HG03103 (cell line): Measurements from ENCODE around the gene CAPN8.

Experiments used
- ATAC-seq: cut with Tn5 transposase; IDR thresholded peaks from one replicate; pipeline ENCODE4 v1.9.1; 2021; ENCODE audit warnings: low read depth; ENCODE audit not compliant: unreplicated experiment

Gene CAPN8

DNA sequence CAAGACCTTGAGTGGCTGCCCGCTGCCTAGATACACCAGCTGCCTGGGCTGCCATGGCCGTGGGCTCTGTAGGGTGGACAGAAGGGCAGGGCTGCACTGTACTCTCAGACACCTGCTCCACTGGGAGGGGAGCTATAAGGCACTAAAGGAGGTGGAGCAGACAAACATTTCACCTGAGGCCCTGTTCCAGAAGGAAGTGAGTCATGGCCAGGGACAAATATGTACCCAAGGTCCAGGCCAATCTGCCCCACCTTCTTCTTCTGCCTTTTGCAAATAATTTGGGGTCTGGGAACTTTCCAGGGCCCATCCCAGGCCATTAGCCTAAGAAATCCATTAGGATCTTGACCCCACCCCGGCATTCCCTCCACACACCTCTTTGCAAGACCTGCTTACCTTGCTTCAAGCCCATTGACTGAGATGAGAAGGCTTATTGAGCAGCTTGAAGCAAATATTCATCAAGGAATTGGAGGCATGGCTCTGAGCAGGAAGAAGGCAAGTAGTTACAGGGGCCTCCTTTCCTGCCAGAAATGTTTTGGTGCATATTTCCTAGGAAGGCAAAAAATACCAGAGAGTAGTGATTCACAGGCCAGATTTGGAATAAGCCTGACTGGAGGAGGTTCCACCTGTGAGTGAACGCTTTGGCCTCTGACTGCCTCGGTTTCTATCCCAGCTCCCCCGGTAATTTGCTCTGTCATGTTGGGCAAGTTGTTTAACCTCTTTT lies at the start of gene CAPN8:
Gene CAPN8 (minus strand): TSS at position 110 of the 721 bp plus-strand sequence. CDS start 55 bp downstream, at position 55.
- ATAC-seq: no peak

DNA sequence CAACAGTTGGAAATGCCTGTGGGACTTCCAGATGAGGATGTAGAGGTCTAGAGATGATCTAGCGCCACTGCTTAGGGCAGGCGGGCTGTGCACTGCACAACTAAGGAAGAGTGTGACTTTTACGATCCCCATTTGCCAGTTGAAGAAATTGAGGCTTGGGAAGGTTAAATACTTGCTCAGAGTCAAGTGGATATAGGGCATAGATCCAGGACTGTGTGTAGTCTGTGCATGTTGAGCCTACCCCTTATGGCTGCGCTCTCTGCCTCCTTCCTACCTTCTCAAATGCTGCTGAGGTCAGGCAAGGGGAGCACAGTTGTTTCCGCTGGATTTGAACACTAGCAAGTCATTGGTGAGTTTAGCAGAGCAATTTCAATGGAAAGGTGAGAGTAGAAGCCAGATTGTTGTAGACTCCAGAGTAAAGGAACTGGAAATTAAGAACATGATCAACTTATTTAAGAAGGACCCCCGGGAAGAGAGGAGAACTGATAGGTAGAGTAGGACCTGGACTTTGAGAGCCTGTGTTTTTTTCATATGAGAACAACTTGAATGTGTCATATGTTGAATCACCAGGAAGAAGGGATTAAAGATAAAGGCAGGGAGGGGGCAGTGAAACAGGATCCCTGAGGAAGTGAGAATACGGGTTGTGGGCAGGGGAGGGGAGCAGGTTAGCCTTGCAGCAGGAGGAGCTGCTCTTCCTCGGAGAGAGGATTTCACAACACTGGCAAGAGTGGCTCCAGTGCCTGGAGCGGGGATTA lies 49.5 kb upstream of the CAPN8 start:
- ATAC-seq: no peak

DNA sequence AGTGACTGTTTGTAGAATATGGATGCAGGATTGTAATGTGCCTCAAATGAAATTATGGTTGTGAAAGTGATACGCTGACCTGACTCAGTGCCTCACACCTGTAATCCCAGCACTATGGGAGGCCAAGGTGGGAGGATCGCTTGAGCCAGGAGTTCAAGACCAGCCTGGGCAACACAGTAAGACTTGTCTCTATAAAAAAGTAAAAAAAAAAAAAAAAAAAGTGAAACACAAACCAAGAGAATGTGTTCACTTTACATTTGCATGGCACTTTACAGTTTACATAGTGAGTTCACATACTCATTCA lies 48.9 kb upstream of the CAPN8 start:
- ATAC-seq: no peak

DNA sequence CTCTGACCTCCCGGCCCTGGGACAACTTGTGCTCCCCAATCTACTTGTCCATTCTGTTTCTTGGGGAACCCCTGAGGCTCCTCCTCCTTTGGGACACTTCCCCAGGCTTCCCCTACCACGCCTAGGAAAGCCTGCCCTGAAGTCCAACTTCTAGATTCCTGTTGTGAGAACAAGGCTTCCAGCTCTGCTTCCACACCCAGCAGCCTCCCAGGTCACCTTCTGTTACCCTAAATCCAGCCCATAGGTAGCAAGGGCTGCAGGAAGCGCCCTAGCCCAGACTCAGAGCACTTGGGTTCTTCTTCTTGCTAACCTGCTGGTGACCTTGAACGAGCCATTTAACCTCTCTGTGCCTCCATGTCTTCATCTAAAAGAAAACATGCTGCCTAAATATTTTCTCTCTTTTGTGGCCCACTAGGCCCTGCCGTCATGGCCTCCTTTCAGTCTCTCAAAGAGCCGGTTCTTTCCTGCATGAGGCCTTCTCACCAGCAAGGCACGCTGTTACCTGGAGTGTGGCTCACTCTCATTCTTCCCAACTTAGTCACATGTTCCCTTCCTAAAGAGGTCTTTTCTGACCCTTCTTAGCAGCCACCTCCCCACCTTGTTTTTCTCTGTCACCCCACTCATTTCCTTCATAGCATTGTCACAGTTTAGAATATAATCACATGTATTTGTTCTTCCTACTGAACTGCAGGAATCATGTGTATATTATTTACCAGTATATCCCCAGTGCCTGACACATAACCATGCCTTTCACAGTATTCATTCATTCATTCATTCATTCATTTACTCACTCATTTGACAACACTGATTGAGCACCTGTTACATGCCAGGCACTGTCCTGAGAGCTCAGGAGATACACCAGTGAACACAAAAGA lies 48.3 kb upstream of the CAPN8 start:
- no peak for ATAC-seq

DNA sequence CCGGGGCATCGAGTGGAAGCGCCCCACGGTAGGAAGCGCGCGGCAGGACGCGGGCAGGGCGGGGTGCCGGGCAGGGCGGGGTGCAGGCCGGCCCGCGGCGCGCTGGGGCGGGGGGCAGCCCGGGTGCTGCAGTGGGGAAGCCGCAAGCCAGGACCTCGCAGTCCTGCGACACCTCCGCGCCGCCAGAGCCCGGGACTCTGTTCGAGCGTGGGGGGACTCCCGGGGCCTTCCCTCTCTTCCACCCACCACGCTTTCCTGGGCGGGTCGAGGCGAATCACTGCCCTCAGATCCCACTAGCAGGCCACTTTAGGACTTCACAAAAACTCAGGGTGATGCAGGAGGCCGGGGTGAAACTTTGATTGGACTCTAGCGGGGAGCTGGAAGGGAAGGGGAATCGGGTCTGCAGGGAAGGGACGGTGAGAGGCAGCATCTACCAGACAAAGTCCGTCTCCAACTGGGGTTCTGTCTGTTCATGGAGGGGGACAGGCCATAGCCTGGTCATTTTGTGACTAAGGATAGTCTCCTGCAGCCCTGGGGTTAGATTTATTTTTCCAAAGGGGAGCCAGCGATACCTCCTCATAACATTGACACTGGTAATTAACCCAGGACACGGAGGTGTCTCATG lies 47.5 kb upstream of the CAPN8 start:
- peak; percentile 28 for ATAC-seq

DNA sequence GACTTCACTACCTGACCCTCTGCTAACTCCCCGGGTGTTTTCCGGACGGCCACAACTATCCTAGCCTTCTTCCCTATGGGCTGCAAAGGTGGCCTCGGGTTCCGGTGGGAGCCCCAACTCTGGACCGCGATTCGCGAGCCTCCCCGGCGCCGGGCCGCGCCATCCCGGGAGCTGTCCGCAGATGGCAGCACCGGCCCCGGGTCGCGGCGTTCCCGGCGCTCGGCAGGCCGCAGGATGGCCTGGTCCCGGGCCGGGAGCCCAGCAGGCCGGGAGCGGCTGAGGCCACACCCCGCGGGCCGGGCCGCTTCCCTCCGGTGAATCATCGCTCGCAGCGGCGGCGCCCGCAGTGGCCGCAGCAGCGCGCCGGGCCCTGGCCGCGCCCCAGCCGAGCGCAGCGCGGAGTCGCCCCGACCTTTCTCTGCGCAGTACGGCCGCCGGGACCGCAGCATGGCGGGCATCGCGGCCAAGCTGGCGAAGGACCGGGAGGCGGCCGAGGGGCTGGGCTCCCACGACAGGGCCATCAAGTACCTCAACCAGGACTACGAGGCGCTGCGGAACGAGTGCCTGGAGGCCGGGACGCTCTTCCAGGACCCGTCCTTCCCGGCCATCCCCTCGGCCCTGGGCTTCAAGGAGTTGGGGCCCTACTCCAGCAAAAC lies 46.8 kb upstream of the CAPN8 start, which contains the start of gene CAPN2:
Gene CAPN2 (plus strand): TSS at position 346 of the 656 bp plus-strand sequence. CDS start 102 bp downstream, at position 448.
- ATAC-seq: peak; percentile 40

DNA sequence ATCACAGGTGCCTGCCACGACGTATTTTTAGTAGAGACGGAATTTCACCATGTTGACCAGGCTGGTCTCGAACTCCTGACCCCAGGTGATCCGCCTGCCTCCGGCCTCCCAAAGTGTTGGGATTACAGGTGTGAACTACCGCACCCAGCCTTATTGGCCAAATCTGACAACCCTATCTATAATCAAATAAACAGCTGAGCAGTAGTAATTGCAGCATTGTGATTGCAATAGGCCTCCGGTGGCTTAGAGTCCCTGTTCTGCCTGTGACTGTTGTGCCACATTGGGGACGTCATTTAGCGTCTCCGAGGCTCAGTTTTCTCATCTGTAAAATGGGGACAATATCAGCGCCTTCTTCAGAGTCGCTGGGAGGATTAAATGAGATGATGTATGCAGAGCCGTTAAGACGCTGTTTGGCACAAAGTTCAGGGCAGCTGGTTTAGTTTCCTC lies 46.3 kb upstream of the CAPN8 start:
- no peak for ATAC-seq

DNA sequence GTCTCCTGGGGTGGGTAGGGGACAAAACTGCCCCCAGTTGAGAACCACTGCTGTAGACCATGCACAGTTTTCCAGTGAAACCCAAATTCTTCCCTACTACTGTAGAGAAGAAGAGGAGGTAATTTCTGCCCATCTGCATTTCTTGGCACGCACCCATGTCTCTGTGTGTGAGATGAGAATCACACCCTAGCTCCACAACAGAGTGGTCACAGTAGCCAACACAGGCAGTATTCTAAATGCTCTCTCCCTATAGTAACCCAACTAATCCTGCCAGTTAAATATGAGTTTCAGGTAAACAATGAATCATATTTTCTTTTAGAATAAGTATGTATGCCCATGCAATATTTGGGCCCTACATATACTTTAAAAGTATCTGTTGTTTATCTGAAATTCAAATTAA lies 45.7 kb upstream of the CAPN8 start:
- no peak for ATAC-seq

DNA sequence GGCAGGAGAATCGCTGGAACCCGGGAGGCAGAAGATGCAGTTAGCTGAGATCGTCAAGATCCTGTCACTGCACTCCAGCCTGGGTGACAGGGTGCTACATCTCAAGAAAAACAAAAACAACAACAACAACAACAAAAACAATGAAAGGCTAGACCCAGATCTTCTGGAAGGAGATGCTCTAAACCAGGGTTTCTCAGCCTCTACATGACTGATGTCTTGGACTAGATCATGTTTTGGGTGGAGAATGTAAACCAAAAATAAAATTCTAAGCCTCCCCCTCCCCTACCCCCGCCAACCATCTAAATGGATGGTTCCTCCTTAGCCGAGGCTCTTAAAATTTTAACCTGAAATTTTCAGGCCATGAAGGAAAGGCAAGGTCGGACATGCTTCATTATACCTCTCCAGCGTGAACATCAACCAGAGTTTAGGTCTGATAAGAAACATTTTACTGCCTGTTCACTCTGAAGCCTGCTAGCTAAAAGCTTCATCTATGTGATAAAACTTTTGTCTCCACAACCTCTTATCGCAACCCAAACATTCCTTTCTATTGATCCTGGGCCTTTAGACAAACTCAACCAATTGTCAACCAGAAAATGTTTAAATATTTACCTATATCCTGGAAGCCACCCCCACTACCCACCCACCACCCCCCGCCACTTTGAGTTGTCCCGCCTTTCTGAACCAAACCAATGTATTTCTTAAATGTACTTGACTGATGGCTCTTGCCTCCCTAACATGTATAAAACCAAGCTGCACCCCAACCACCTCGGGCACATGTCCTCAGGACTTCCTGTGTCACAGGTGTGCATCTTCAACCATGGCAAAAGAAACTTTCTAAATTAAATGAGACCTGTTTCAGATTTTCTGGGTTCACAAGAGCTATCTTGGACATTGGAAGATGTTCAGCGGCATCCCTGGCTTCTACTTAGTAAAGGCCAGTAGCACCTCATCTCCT lies 45.0 kb upstream of the CAPN8 start:
- no peak for ATAC-seq

DNA sequence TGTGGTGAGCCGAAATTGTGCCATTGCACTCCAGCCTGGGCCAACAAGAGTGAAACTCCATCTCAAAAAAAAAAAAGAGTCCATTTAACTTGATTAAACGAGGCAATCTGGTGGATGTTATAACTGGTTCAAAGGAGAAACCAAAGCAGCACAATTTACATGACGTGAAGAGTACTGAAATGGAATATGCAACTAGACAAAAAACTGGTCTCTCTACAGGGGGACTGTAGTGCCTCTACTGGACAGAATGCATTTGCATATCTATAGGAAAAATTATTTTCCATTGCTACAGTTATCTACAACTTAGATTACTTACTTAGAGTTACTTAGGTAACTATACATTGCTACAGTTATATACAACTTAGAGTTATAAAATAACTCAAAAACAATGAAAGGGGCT lies 44.1 kb upstream of the CAPN8 start:
- no peak for ATAC-seq

DNA sequence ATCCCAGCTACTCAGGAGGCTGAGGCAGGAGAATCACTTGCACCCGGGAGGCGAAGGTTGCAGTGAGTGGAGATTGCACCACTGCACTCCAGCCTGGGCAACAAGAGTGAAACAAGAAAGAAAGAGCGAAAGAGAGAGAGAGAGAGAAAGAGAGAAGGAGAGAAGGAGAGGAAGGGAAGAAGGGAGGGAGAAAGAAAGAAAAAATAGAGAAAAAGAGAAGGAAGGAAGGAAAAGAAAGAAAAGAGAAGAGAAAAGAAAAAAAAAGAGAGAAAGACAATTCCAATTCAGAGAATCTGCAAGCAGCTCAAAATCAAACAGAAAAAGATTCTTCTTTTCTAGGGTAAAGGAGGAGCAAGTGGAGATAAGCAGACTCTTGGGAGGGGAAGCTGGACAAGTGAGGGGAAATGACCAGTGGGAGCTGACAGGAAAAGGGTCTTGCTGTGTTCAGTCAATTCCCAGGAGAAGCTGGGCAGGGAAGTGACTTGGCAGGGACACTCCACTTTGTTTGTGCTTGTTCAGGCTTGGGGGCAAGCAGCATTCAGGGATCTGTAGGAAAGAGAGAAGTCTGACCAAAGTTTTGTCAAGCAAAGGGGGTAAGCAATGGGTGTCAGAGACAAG lies 43.3 kb upstream of the CAPN8 start:
- ATAC-seq: no peak

DNA sequence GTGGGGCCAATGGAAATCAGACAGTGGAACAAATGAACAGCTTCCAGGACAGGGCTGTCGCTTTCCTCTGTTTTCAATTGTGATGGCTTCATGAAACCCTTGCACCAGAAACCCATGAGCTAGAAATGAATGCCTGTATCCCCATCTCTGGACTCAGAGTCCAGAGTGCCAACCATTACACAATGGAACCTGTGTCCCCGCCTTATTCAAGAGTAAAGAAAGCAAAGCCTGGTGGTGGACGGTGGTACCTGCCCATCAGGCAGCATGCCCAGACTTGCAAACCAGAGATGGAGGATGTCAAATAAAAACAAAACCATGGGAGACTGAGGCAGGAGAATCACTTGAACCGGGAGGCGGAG lies 42.5 kb upstream of the CAPN8 start:
- no peak for ATAC-seq

DNA sequence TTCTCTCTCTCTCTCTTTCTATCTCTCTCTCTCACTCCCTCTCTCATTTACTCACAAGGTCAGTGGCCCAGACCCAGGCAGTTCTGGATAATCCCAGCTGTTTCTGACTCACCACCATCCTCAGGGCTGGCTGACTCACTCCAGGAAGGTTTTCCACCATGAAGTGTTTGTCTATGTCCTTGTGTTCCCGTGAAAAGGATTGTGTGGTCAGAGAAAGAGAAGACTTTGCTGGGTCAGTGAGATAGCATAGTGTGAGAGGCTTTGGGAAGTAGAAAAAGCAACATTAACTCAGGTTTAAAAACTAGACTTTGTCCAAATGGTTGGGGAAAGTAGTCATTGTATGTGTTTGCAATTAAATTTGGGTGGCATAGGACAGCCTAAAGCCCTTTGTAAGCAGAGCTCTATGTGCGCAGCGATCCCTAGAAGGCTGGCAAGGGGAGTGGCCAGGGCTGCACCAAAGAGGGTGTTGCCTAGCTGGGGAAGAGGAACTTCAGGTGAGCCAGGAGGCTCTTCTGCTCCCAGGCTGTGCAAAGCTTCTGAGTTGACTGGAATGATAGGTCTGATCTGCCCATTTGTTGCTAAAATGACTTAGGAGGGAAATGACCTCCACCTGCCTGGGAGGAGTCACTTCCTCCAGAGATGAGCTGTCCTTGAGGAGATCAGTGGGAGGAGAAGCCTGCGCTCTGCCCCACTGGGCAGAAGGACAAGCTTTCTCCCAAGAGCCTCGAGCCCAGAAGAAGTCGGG lies 41.9 kb upstream of the CAPN8 start:
- no peak for ATAC-seq

DNA sequence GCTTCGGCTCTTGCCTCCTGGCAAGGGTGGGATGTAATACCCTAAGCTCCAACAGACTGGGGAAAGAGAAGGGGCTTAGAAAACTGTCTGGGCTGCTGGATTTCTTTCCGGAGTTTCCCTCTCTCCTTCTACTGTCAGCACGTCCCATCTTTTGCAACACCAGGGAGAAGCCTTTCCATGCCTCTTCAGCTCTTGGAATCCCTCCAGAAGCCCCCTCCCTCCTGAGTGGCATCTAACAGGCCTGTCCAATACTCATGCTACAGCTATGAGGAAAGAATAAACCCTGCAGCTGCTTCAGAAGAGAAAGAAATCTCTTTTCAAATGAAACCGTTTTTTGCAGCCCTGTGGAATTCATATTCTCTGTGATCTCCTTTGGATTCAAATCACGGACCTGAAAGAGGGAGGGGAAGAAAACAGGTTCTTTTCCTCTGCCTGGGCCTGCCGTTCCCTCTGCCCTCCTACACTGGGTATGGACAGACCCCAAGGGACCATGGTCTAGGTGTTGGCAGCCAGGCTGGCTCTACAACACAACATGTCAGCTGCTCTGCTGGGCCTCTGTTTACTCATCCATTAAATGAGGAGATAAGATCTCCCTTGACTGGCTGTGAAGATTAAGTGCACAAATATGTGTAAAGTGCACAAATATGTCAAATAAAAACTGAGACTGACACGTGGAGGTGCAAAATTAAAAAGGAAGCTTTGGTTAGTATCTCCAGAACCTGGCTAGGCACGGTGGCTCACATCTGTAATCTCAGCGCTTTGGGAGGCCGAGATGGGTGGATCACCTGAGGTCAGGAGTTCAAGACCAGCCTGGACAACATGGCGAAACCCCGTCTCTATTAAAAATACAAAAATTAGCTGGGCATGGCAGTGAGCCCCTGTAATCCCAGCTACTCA lies 40.8 kb upstream of the CAPN8 start:
- ATAC-seq: no peak

DNA sequence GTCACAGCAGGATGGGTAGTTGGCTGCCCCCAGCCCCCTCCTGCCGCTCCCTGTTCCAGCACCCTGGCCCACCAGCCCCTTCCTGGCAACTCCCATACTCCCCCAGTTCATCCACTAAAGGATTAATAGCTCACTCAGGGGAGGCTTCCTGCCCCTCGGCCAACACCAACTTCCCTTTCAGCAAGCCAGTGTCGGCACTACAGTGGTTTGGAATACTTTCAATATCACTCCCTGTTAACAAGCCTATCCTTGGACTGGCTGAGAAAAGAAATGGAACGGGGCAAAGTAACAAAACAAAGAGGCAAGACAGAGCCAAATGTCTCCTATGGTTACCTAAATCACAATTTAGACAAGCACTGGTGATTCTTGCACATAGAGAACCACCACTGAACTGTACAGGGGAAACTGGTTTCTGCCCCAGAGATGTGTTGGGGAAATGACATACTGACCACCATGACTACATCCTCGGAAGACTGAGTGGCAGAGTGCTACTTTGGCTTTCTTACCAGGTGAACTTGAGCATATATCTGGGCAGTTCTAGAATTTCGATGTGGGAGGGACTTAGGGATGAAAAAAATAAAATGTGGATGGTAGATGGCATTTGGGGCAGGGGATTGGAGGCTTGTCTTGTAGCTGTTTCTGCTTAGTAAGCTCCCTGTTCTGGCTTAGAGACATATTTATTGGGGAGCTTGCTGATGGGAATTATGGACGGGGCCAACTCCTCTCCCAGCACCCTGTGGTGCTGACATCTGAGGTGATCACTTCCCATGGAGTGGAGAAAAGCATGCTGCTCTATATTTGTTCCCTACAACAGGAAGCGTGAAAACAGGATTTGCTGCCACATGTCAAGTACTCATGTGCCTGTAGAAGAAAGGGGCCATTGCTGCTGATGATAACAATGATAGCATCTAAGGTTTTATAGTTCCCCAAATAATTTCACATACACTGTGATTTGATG lies 39.7 kb upstream of the CAPN8 start:
- no peak for ATAC-seq

DNA sequence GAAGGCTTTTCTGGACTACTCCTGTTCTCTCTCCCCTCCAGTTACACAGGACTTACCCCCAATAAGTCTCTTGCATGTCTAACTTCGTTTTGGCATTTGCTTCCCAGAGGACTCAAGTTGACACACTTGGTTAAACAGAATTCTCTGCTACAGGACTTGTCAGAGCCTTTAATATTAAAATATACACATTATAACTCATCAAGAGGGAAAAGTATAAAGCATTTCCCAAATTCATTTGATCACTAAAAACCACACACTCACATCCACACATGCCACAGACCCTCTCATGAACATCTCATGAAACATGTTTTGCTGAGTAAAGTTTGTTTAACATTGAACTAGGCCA lies 38.1 kb upstream of the CAPN8 start:
- ATAC-seq: no peak
